Effector CD8-positive, alpha-beta T cell (primary cell): ENCODE measurements around the gene MOV10.

Experiments used
- DNase-seq: peaks from one replicate; lab custom pipeline; 2025; lab: John Stamatoyannopoulos, UW

The MOV10 gene

DNA sequence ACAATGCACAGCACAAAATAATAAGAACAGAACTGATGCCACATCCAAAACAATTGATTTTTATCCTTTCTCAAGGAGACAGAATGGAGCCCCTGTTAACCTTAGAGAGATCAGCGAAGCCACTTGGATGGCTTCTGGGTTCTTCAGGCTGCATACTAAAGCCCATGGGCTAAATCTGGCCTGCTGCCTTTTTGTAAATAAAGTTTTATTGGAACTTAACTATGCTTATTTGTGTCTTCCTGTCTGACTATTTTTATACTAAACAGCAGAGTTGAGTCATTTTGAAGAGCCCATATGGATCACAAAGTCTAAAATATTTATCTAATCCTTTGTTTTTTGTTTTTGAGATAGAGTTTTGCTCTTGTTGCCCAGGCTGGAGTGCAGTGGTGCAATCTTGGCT lies 57.0 kb downstream of the MOV10 start:
- DNase-seq, result no peak

- no peak for DNase-seq
Measured at GRCh38 chr1:112735752-112736151, 61.3 kb downstream of the MOV10 start.

- DNase-seq, result no peak
Measured at GRCh38 chr1:112737573-112737972, 63.1 kb downstream of the MOV10 start.

DNA sequence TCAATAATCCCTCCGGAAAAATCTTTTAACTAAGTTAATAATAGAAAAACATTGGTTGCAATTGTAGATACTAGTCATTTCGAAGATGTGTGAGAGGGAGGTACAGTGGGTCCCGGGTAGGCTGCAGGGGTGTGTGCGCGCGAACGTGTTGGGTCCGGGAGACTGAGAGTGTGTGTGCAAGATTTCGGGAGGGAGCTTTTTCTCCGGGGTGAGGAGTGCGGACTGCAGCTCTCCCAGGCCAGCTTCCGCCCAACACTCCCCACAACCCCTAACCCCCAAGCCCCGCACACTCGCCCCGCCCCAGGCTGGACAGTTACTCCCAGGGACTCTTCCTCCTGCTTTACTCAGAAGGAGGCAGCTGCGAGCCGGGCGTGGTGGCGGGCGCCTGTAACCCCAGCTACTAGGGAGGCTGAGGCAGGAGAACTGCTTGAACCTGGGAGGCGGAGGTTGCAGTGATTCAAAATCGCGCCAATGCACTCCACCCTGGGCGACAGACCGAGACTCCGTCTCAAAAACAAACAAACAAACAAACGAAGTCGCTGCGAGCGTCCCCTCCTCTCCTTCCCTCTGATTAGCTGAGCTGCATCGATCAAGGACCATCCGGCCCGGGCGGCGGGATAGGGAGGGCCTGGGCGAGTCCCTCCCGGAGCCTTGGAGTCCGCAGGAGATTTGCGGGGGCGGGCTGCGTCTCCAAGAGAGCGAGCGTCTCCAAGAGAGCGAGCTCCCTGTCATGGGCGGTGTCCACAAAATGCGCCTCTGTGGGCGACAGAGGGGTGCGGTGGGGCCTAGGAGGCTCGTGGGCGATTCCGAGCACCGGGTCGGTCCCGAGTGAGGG lies 68.9 kb downstream of the MOV10 start:
- no peak for DNase-seq

DNA sequence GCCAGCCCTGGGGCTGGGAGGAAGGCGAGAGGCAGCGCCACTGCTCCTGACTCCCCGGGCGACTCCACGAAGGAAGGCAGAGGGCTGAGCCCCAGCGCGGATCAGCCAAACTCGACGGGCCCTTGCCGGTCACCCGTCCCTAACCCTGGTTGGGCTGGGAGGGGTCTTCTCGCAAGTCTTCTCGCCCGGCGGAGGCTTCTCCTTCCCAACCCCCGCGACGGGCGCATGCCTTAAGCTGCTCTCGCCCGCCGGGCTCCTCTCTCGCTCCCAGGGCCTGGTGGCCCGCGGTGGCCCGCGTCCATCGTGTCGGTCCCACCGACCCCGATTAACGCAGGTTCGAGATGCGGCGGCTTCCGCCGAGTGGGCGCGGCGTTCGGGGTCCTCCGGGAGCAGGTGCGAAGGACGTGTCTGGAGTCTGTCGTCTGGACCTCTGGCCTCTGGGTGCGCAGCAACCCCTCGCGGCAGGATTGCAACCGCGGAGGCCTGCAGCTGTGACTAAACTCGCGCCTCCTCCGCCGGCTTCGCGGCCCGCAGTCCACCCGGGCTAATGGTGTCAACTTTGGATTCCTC lies 69.6 kb downstream of the MOV10 start:
- no peak for DNase-seq

GRCh38 chr1:112748396-112748795 lies 73.9 kb downstream of the MOV10 start:
- no peak for DNase-seq
